HCT116 (cell line): ENCODE data around the gene RIGI. TPM values are rescaled to one million over a fixed set of nuclear protein-coding genes. Genes with fewer than 3 reads are reported as not detected.

Experiments
- ATAC-seq: fragments of 200-7000 bp; cut with Tn5 transposase; 2 replicates; pipeline ENCODE4 v1.9.1; 2020; ENCODE audit warnings: mild to moderate bottlenecking, moderate library complexity
- BruUV-seq: library from RNA; stranded (reverse); fragments of 400-500 nt; replicated peaks from 2 replicates; lab custom pipeline; 2021; lab: Mats Ljungman, UMichigan
- CTCF ChIA-PET: fragments of 300-600 bp; sonication (Branson Sonifier 250); formaldehyde crosslinking; loops from one replicate; lab custom pipeline; 2021; ENCODE audit warnings: antibody characterized with exemption; lab: Charles Lee
- POLR2A ChIA-PET: fragments of 300-600, 350-600 bp; sonication (Branson Sonifier 250); formaldehyde crosslinking; loops from one replicate; lab custom pipeline; 2021; ENCODE audit warnings: antibody characterized with exemption; lab: Charles Lee
- RAD21 ChIA-PET, 2 experiments: fragments of 300-600 bp; sonication (Branson Sonifier 250); formaldehyde crosslinking; loops; one replicate each; lab custom pipeline; 2023; ENCODE audit warnings: low total read pairs in 2 of 2; ENCODE audit not compliant: uncharacterized antibody in 2 of 2, unreplicated experiment in 2 of 2, low non-redundant PET in 1 of 2; lab: Charles Lee
- DNase-seq: peaks from one replicate; pipeline ENCODE4 v3.0.0-alpha.2; 2010; ENCODE audit warnings: low read depth, low spot score
- H2AFZ ChIP-seq: fragments of 200-600 bp; shearing (Covaris generic), sonication (generic); 2 replicates; pipeline ENCODE4 v1.6.1; 2017; ENCODE audit warnings: low read depth, mixed run types, mixed read lengths, antibody characterized with exemption, low read length; ENCODE audit not compliant: poor library complexity, severe bottlenecking
- H3K27ac ChIP-seq: 2 replicates; pipeline ENCODE4 v1.5.1; 2012; ENCODE audit warnings: low read depth, low read length
- H3K27me3 ChIP-seq: fragments of 200-600 bp; sonication (generic); 2 replicates; pipeline ENCODE4 v1.6.1; 2016; ENCODE audit warnings: mixed run types, low read length, mixed read lengths; ENCODE audit not compliant: insufficient read depth
- H3K36me3 ChIP-seq, 2 experiments: fragments of 200-500 bp in 1 of 2; fragments of 200-600 bp in 1 of 2; sonication (Bioruptor generic) in 1 of 2; sonication (generic) in 1 of 2; 2 replicates each; pipeline versions ENCODE4 v1.5.1 to v1.6.1; 2014 to 2016; ENCODE audit warnings: low read length in 2 of 2, inconsistent platforms in 1 of 2, mixed read lengths in 1 of 2, mixed run types in 1 of 2; ENCODE audit not compliant: insufficient read depth in 2 of 2, control insufficient read depth in 1 of 2
- H3K4me1 ChIP-seq, 2 experiments: fragments of 200-600 bp in 1 of 2; sonication (generic) in 1 of 2; 2 replicates each; pipeline versions ENCODE4 v1.5.1 to v1.6.1; 2012 to 2017; ENCODE audit warnings: low read length in 2 of 2, inconsistent platforms in 1 of 2, mild to moderate bottlenecking in 1 of 2, mixed read lengths in 1 of 2, mixed run types in 1 of 2, moderate library complexity in 1 of 2; ENCODE audit not compliant: insufficient read depth in 2 of 2, control insufficient read depth in 1 of 2
- H3K4me2 ChIP-seq: fragments of 200-600 bp; sonication (generic); 2 replicates; pipeline ENCODE4 v1.6.1; 2017; ENCODE audit warnings: mixed run types, low read length, mixed read lengths
- H3K4me3 ChIP-seq, 2 experiments: fragments of 200-600 bp in 1 of 2; sonication (generic) in 1 of 2; replicated peaks in 1 of 2; 2 replicates each; pipeline ENCODE4 v1.5.1; 2011 to 2016; ENCODE audit warnings: low read length in 2 of 2, control low read depth in 1 of 2, low read depth in 1 of 2, mild to moderate bottlenecking in 1 of 2, mixed read lengths in 1 of 2, mixed run types in 1 of 2
- H3K79me2 ChIP-seq: fragments of 200-600 bp; sonication (generic); 2 replicates; pipeline ENCODE4 v1.6.1; 2017; ENCODE audit warnings: mild to moderate bottlenecking, mixed run types, low read length, moderate library complexity, mixed read lengths; ENCODE audit not compliant: insufficient read depth
- H3K9ac ChIP-seq: fragments of 200-600 bp; sonication (generic); 2 replicates; pipeline ENCODE4 v1.6.1; 2016; ENCODE audit warnings: low read length, mixed read lengths
- H3K9me2 ChIP-seq: fragments of 200-600 bp; sonication (generic), shearing (Covaris generic); 2 replicates; pipeline ENCODE4 v1.6.1; 2017; ENCODE audit warnings: mixed run types, mild to moderate bottlenecking, moderate library complexity; ENCODE audit not compliant: insufficient read depth
- H3K9me3 ChIP-seq, 2 experiments: fragments of 200-500 bp in 1 of 2; fragments of 200-600 bp in 1 of 2; sonication (Bioruptor generic) in 1 of 2; sonication (generic) in 1 of 2; 2 replicates each; pipeline ENCODE4 v1.6.1; 2014 to 2017; ENCODE audit warnings: low read length in 2 of 2, mixed read lengths in 2 of 2, inconsistent platforms in 1 of 2, low read depth in 1 of 2, mild to moderate bottlenecking in 1 of 2, mixed run types in 1 of 2, moderate library complexity in 1 of 2; ENCODE audit not compliant: control insufficient read depth in 1 of 2, insufficient read depth in 1 of 2
- H4K20me1 ChIP-seq: fragments of 200-600 bp; sonication (generic), shearing (Covaris generic); 2 replicates; pipeline ENCODE4 v1.6.1; 2017; ENCODE audit warnings: mixed run types, mild to moderate bottlenecking, moderate library complexity; ENCODE audit not compliant: insufficient read depth
- CBX3 ChIP-seq: IDR thresholded peaks from 2 replicates; pipeline ENCODE4 v1.6.1; 2012; ENCODE audit warnings: low read depth
- CEBPB ChIP-seq: IDR thresholded peaks from 2 replicates; pipeline ENCODE4 v1.6.1; 2012; ENCODE audit warnings: low read depth
- ELF1 ChIP-seq: IDR thresholded peaks from 2 replicates; pipeline ENCODE4 v1.6.1; 2012; ENCODE audit warnings: low read depth, borderline replicate concordance
- EZH2 ChIP-seq: fragments of 200-600 bp; sonication (generic); IDR thresholded peaks from 2 replicates; pipeline ENCODE4 v1.6.1; 2017; ENCODE audit warnings: antibody characterized with exemption, mixed run types
- JUND ChIP-seq: IDR thresholded peaks from 2 replicates; pipeline ENCODE4 v1.6.1; 2012
- POLR2A ChIP-seq: IDR thresholded peaks from 2 replicates; pipeline ENCODE4 v1.7.0; 2011; ENCODE audit warnings: borderline replicate concordance; ENCODE audit not compliant: insufficient read depth, insufficient read length; ENCODE audit errors: extremely low read depth
- RAD21 ChIP-seq: IDR thresholded peaks from 2 replicates; pipeline ENCODE4 v1.6.1; 2012; ENCODE audit warnings: low read depth, mild to moderate bottlenecking
- REST ChIP-seq: IDR thresholded peaks from 2 replicates; pipeline ENCODE4 v1.6.1; 2012; ENCODE audit warnings: low read depth
- SIN3A ChIP-seq: IDR thresholded peaks from 2 replicates; pipeline ENCODE4 v1.6.1; 2012; ENCODE audit warnings: low read depth
- SP1 ChIP-seq: IDR thresholded peaks from 2 replicates; pipeline ENCODE4 v1.6.1; 2012; ENCODE audit warnings: low read depth
- TCF7L2 ChIP-seq: IDR thresholded peaks from 2 replicates; pipeline ENCODE4 v1.7.0; 2011; ENCODE audit warnings: borderline replicate concordance, inconsistent platforms; ENCODE audit not compliant: insufficient read depth, insufficient read length; ENCODE audit errors: extremely low read depth
- YY1 ChIP-seq: IDR thresholded peaks from 2 replicates; pipeline ENCODE4 v1.6.1; 2011; ENCODE audit warnings: low read length, low read depth, moderate library complexity, mild to moderate bottlenecking; ENCODE audit not compliant: insufficient replicate concordance; ENCODE audit errors: extremely low read depth
- ZFX ChIP-seq: fragments of 450-650 bp; IDR thresholded peaks from 2 replicates; pipeline ENCODE4 v1.6.1; 2017
- ZNF274 ChIP-seq: fragments of 200-500 bp; sonication (Bioruptor generic); IDR thresholded peaks from 2 replicates; pipeline ENCODE4 v1.6.1; 2014; ENCODE audit warnings: mild to moderate bottlenecking, low read depth, low read length, inconsistent platforms
- intact Hi-C: fragments of 100-400 bp; cut with micrococcal nuclease; formaldehyde crosslinking; loops from 2 replicates; pipeline ENCODE4 v1.10.0; 2022
- total RNA-seq: library from RNA; stranded (reverse); gene quantifications from one replicate; pipeline ENCODE4 v1.2.1, GENCODE V29; 2021; ENCODE audit not compliant: unreplicated experiment

RIGI gene
- total RNA-seq, 1 experiment from 2014 or later, result 5.5 TPM

DNA sequence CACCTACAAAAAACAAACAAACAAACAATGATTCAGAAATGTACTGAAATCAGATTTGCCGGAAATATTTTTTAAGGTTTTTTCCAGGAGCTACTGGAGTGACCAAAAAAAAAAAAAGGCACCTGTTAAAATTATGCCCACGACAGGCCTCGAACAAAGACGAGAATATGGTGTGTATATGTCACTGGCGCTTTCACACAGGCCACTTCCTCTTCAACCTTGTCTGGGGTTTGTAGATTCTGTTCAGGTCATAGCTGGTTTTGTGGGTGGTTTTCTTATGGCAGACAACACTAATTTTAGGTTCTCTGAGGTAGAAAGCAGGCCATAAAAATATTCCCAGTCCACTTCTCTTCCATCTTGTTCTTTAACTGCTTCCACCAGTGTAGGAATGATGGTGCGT, 40.0 kb upstream of the RIGI start:
- H3K27ac ChIP-seq, result no peak overlapping the region
- RAD21 ChIA-PET, result no interaction called here
- no peak overlapping the region for H3K4me2 ChIP-seq
- no peaks in the 10 kb centered on the region for H3K27me3 ChIP-seq
- H3K36me3 ChIP-seq, result peaks cover 0 to 13% of the 10 kb centered on the region in 2 experiments; a peak in 3 of 4 replicates
- POLR2A ChIA-PET, result no interaction called here
- no peaks in the 10 kb centered on the region for H3K9me3 ChIP-seq
- intact Hi-C loops, result no loop called here
- no peak for ATAC-seq
- H2AFZ ChIP-seq, result no peak overlapping the region
- CTCF ChIA-PET, result interaction anchor here (0.8 kb wide), 1 partner anchor 187 kb away, joined by 3 read pairs; no protein-coding TSS in a partner anchor
- H3K9ac ChIP-seq, result no peak overlapping the region
- no peak for TF ChIP-seq ELF1
- TF ChIP-seq EZH2, result no peak
- no peak for TF ChIP-seq RAD21
- TF ChIP-seq, all 23 proteins: peak for 0
- H4K20me1 ChIP-seq, result no peaks in the 10 kb centered on the region; the same call in 1 of the 2 replicates
- no peak for DNase-seq
- H3K79me2 ChIP-seq, result peaks cover 71% of the 10 kb centered on the region
- BruUV-seq, result no TSS peak
- no peaks in the 10 kb centered on the region for H3K4me1 ChIP-seq
- no peak overlapping the region for H3K4me3 ChIP-seq
- H3K9me2 ChIP-seq, result no peaks in the 10 kb centered on the region

DNA sequence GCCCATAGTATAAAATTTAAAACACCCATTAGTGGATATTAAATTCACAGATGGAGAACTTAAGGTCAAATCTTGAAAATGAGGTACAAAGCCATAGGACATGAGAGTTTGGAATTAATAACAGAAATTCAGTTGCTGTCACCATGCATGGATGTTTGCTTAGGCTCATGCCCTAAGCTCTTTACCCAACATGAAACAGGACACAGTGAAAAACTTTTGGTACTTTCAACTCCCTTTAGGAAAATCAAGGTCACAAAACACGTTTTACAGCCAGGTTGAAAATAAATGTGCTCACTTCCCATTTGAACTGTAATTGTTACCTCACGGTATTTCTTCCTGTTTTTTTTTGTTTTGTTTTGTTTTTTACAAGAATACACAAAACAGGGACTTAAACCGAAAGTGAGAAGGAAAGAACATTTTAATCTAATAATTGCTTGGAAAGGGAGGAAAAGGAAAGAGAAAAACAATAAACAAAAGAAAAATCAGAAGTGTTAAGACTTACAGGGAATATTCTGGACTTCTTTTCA, 32.5 kb upstream of the RIGI start:
- Histone ChIP-seq H3K4me1 (peaks cover 1% of the 10 kb centered on the region in 2 experiments; a peak in 2 of 4 replicates), H4K20me1 (no peaks in the 10 kb centered on the region; the same call in 1 of the 2 replicates), H3K4me2 (no peak overlapping the region), H3K9me3 (no peaks in the 10 kb centered on the region), H3K36me3 (no peaks in the 10 kb centered on the region), H3K9me2 (no peaks in the 10 kb centered on the region), H3K27ac (no peak overlapping the region), H3K79me2 (peaks cover 46% of the 10 kb centered on the region), H2AFZ (no peak overlapping the region), H3K9ac (no peak overlapping the region), H3K4me3 (no peak overlapping the region), H3K27me3 (no peaks in the 10 kb centered on the region)
- intact Hi-C loops, result no loop called here
- BruUV-seq, result no TSS peak
- ATAC-seq (no peak), DNase-seq (no peak)
- ChIA-PET RAD21 (no interaction called here), CTCF (no interaction called here), POLR2A (no interaction called here)
- TF ChIP-seq ZNF274 (no peak), YY1 (no peak), ELF1 (no peak), RAD21 (no peak), JUND (no peak), CEBPB (no peak), SP1 (no peak), ZFX (no peak), CBX3 (no peak), EZH2 (no peak), REST (no peak), SIN3A (no peak), POLR2A (no peak), TCF7L2 (no peak)
